22Rv1 (cell line): Measurements from ENCODE around the gene CHST6.

Experiments
- CTCF ChIP-seq: fragments of 450-650 bp; IDR thresholded peaks from 2 replicates; pipeline ENCODE4 v1.5.1; 2017; ENCODE audit warnings: mild to moderate bottlenecking
- ZFX ChIP-seq: fragments of 450-650 bp; IDR thresholded peaks from 2 replicates; pipeline ENCODE4 v1.6.1; 2017; ENCODE audit warnings: antibody characterized with exemption, borderline replicate concordance

GRCh38 chr16:75452464-75453190, 42.6 kb downstream of the CHST6 start:
- no peak for TF ChIP-seq CTCF
- TF ChIP-seq ZFX: no peak
